Activated gamma-delta T cell (primary cell): Measurements from ENCODE around the gene ADGRA1.

Experiments
- DNase-seq: peaks from one replicate; lab custom pipeline; 2025; lab: John Stamatoyannopoulos, UW

The ADGRA1 gene

GRCh38 chr10:133076274-133077038 lies 11.3 kb upstream of the ADGRA1 start:
- no peak for DNase-seq

- no peak for DNase-seq
These were observed 7.7 kb upstream of the ADGRA1 start for GRCh38 chr10:133079836-133080682.

- no peak for DNase-seq
These were observed 7.1 kb upstream of the ADGRA1 start for GRCh38 chr10:133080683-133081040.

GRCh38 chr10:133081636-133082035 lies 6.1 kb upstream of the ADGRA1 start:
- no peak for DNase-seq

GRCh38 chr10:133082685-133083421 lies 4.9 kb upstream of the ADGRA1 start:
- DNase-seq = no peak

- DNase-seq = no peak
These were observed 4.2 kb upstream of the ADGRA1 start for GRCh38 chr10:133083422-133084100.

- DNase-seq = no peak
These were observed 3.2 kb upstream of the ADGRA1 start for GRCh38 chr10:133084491-133084890.

- DNase-seq = no peak
These were observed 2.2 kb upstream of the ADGRA1 start for GRCh38 chr10:133085251-133086125.

- no peak for DNase-seq
These were observed 1.5 kb upstream of the ADGRA1 start for GRCh38 chr10:133086247-133086646.

GRCh38 chr10:133087045-133087678 lies 562 bp upstream of the ADGRA1 start:
- no peak for DNase-seq

GRCh38 chr10:133088179-133088955 lies 643 bp downstream of the ADGRA1 start:
- DNase-seq = no peak

- no peak for DNase-seq
These were observed 1.5 kb downstream of the ADGRA1 start for GRCh38 chr10:133088956-133089800.

- DNase-seq = no peak
These were observed 2.4 kb downstream of the ADGRA1 start for GRCh38 chr10:133090101-133090500.

GRCh38 chr10:133090654-133091053 lies 2.9 kb downstream of the ADGRA1 start:
- no peak for DNase-seq

- DNase-seq = no peak
These were observed 3.6 kb downstream of the ADGRA1 start for GRCh38 chr10:133091316-133091715.

- no peak for DNase-seq
These were observed 5.6 kb downstream of the ADGRA1 start for GRCh38 chr10:133093291-133093690.

- DNase-seq = no peak
These were observed 6.6 kb downstream of the ADGRA1 start for GRCh38 chr10:133094286-133094685.

- DNase-seq = no peak
These were observed 7.1 kb downstream of the ADGRA1 start for GRCh38 chr10:133094866-133095265.

- DNase-seq = no peak
These were observed 7.9 kb downstream of the ADGRA1 start for GRCh38 chr10:133095586-133095985.
